GM21786 (cell line): ENCODE data around the gene NACC2.

ENCODE experiments used
- ATAC-seq: cut with Tn5 transposase; IDR thresholded peaks from one replicate; pipeline ENCODE4 v1.9.1; 2021; ENCODE audit not compliant: unreplicated experiment

The NACC2 gene

GRCh38 chr9:136059321-136059791 is 35.7 kb downstream of the NACC2 start:
- ATAC-seq = no peak

- ATAC-seq = no peak
Observed at GRCh38 chr9:136058801-136059302, 36.2 kb downstream of the NACC2 start.

GRCh38 chr9:136058084-136058483 is 37.0 kb downstream of the NACC2 start:
- ATAC-seq = no peak

GRCh38 chr9:136057236-136058081 is 37.6 kb downstream of the NACC2 start:
- ATAC-seq = no peak

- ATAC-seq = no peak
Observed at GRCh38 chr9:136056546-136057235, 38.4 kb downstream of the NACC2 start.

- ATAC-seq = no peak
Observed at GRCh38 chr9:136055715-136056545, 39.2 kb downstream of the NACC2 start.

- no peak for ATAC-seq
Observed at GRCh38 chr9:136054798-136055714, 40.0 kb downstream of the NACC2 start.

GRCh38 chr9:136054146-136054545 is 40.9 kb downstream of the NACC2 start:
- no peak for ATAC-seq

- no peak for ATAC-seq
Observed at GRCh38 chr9:136053757-136054142, 41.3 kb downstream of the NACC2 start.

GRCh38 chr9:136052991-136053756 is 41.9 kb downstream of the NACC2 start:
- ATAC-seq = no peak

GRCh38 chr9:136052472-136052880 is 42.6 kb downstream of the NACC2 start:
- no peak for ATAC-seq

GRCh38 chr9:136051837-136052471 is 43.1 kb downstream of the NACC2 start:
- ATAC-seq = no peak

GRCh38 chr9:136051453-136051836 is 43.6 kb downstream of the NACC2 start:
- ATAC-seq = no peak

- no peak for ATAC-seq
Observed at GRCh38 chr9:136050701-136051452, 44.2 kb downstream of the NACC2 start.

- no peak for ATAC-seq
Observed at GRCh38 chr9:136050266-136050700, 44.8 kb downstream of the NACC2 start.

- ATAC-seq = no peak
Observed at GRCh38 chr9:136049491-136050265, 45.4 kb downstream of the NACC2 start.
